Testis (tissue), 2 donors: ENCODE data around the gene CENPT.

Source experiments
- CTCF ChIP-seq, 3 experiments: fragments of 450-650 bp in 2 of 3; fragments of 200-600 bp in 1 of 3; sonication (generic) in 1 of 3; IDR thresholded peaks; one replicate each; pipeline ENCODE4 v1.5.1; 2016 to 2019; ENCODE audit warnings: antibody characterized with exemption in 3 of 3, mild to moderate bottlenecking in 2 of 3, moderate library complexity in 1 of 3
- POLR2A ChIP-seq: fragments of 450-650 bp; IDR thresholded peaks from one replicate; pipeline ENCODE4 v1.6.1; 2017; ENCODE audit warnings: antibody characterized with exemption, mild to moderate bottlenecking, moderate library complexity

GRCh38 chr16:67833415-67834241 lies 13.9 kb downstream of the CENPT start:
- TF ChIP-seq CTCF (IDR thresholded peaks at IDR 0.05) (no peak), POLR2A (no peak)
